Activated effector memory CD4-positive, alpha-beta T cell treated with anti-CD3 and anti-CD28 coated beads, Interleukin-2, amount 50 U/mL, for 16 hours (primary cell): ENCODE data around the gene NLRP3.
"Not testable (repeated sequence)": the region's sequence is repeated elsewhere in the genome, so short reads cannot be mapped to it uniquely, and the experiment has no call there.

ENCODE experiments used
- DNase-seq: peaks from one replicate; pipeline ENCODE4 v3.0.0-alpha.2; 2020

The NLRP3 gene

DNA sequence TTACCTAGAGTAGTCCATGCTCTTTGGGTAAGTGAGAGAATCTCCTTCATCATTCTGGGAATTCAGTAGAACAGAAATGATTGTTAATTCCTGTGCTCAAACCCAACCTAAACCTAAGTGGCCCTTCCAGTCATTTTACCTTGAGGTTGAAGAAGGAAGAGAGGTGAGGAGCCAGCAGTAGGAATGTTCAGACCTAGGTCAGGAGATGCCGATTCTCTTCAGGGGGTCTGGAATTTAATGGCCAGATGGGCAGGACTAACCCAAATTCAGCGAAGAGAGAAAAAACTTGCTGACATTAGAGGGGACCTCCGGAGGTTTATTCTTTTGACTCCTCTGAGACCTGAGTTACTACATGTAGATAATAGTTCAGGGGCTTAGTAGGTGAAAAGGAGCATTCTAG lies 58.4 kb downstream of the NLRP3 start:
- DNase-seq, result no peak

DNA sequence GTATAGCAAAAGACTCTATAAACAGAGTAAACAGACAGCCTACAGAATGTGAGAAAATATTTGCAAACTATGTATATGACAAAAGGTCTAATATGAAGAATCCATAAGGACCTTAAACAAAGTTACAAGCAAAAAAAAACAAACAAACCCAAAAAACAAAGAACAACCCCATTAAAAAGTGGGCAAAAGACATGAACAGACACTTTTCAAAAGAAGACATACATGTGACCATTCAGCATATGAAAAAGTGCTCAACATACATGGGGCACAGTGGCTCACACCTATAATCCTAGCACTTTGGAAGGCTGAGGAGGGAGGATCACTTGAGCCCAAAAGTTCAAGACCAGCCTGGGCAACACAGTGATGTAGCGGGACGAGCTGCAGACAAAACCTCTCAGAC lies 59.8 kb downstream of the NLRP3 start:
- no peak for DNase-seq

DNA sequence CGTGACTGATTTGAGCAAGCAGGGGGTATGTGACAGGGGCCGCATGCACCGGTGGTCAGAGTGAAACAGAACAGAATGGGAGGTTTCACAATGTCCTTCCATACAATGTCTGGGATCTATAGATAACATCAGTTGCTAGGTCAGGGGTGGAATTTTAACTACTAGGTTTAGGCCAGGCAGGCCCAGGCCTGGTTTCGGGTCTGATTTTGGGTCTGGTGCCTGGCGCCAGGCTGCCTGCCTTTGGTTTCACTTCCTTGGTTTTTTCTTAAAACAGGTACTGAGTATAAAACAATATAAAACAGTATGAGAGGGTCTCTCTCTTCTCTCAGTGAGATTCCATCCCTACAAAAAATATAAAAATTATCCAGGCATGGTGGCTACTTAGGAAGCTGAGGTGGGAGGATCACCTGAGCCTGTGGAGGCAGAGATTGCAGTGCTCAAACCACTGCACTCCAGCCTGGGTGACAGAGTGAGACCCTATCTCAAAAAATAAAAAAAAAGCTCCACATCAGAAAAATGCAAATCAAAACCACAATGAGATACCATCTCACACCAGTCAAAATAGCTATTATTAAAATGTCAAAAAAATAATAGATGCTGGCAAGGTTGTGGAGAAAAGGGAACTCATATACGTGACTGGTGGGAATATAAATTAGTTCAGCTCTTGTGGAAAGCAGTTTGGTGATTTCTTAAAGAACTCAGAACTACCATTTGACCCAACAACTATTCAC lies 60.5 kb downstream of the NLRP3 start:
- DNase-seq, result not testable (repeated sequence)

DNA sequence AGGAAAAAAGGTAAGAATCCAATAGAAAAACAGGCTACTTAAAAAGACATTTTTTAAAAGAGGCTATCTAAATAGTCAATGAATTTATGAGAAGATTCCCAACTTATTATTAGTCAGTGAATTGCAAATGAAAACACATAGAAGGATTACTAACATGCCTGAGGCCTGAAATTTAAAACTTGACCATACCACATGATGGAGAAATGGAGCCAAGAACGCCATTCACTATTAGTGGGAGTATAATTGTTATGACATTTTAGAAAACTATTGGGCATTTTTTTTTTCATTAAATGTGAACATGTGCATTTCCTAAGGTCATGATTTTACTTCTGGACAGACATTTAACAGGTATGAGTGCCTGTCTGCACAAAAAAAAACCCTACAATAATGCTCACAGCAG lies 66.8 kb downstream of the NLRP3 start:
- DNase-seq, result no peak

GRCh38 chr1:247487057-247487456 lies 71.1 kb downstream of the NLRP3 start:
- DNase-seq, result no peak

GRCh38 chr1:247491328-247491727 lies 75.4 kb downstream of the NLRP3 start:
- no peak for DNase-seq

GRCh38 chr1:247493106-247493505 lies 77.1 kb downstream of the NLRP3 start:
- no peak for DNase-seq

DNA sequence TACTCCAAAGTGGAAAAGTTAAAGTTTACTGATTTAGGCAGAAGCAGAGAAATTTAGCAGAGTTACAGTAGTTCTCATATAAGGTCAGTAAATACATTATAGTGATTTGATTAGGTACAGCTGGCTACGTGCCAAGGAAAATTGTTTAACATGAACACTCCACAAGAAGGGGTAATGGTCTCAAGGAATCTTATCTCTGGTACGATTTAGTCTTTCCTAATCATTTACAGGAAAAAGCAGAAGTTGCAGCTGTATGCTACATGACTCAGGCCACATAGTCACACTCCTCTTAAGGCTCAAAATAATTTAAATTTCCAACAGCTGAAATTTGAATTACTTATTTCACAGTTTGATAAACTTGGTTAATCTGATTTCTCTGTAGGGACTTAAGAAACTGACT lies 78.8 kb downstream of the NLRP3 start:
- no peak for DNase-seq

DNA sequence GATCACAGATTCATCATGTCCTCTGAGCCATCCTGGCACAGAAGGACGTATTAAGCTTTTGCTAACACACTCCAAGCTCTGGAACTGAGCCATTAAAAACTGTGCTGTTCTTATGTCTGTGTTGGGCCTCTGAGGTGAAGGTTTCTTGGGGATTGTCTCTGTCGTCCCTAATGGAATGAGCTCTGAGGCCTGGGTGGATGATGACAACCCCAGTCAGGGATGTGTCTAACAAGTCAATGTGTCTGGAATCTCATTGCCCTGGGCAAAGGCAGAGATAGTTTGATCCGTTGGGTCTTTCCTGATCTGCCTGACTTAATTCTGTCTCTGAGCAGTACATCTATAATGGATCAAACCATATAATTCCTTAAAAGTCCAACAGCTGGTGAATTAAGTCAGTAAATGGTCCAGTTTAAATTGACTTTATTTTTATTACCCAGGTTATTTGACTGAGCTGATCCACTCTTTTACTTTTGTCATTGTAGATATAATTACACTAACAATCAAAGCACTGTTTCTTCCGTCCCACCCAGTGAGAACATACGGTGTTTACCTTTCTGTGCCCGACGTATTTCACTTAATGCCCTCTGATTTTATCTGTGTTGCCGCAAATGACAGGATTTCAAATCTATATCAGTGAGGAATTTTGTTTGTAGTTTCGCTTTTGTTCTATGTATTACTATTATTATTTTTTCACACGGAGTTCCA lies 80.8 kb downstream of the NLRP3 start:
- DNase-seq, result no peak
